NCI-H748 (cell line): ENCODE measurements around the gene PPP2R5C.

Source experiments
- DNase-seq: peaks from one replicate; lab custom pipeline; 2025; ENCODE audit not compliant: unreplicated experiment; lab: John Stamatoyannopoulos, UW

Gene PPP2R5C

GRCh38 chr14:101882141-101882935, 120.8 kb downstream of the PPP2R5C start:
- no peak for DNase-seq

GRCh38 chr14:101884089-101884933, 122.8 kb downstream of the PPP2R5C start:
- DNase-seq, result no peak

GRCh38 chr14:101884934-101885576, 123.5 kb downstream of the PPP2R5C start:
- no peak for DNase-seq

GRCh38 chr14:101887219-101887618, 125.7 kb downstream of the PPP2R5C start:
- no peak for DNase-seq

- DNase-seq, result no peak
Observed at GRCh38 chr14:101888182-101888581, 126.7 kb downstream of the PPP2R5C start.

- DNase-seq, result no peak
Observed at GRCh38 chr14:101889366-101889765, 127.9 kb downstream of the PPP2R5C start.

GRCh38 chr14:101889898-101890297, 128.4 kb downstream of the PPP2R5C start:
- no peak for DNase-seq

GRCh38 chr14:101891471-101891870, 130.0 kb downstream of the PPP2R5C start:
- DNase-seq, result no peak

GRCh38 chr14:101893759-101894158, 132.2 kb downstream of the PPP2R5C start:
- no peak for DNase-seq

- DNase-seq, result no peak
Observed at GRCh38 chr14:101894365-101895081, 133.0 kb downstream of the PPP2R5C start.

GRCh38 chr14:101895256-101895655, 133.7 kb downstream of the PPP2R5C start:
- DNase-seq, result no peak

GRCh38 chr14:101897326-101897725, 135.8 kb downstream of the PPP2R5C start:
- no peak for DNase-seq

- no peak for DNase-seq
Observed at GRCh38 chr14:101898416-101898815, 136.9 kb downstream of the PPP2R5C start.

- DNase-seq, result no peak
Observed at GRCh38 chr14:101899263-101899662, 137.8 kb downstream of the PPP2R5C start.

- DNase-seq, result no peak
Observed at GRCh38 chr14:101900253-101900652, 138.7 kb downstream of the PPP2R5C start.

- no peak for DNase-seq
Observed at GRCh38 chr14:101903111-101903561, 141.6 kb downstream of the PPP2R5C start.

GRCh38 chr14:101905614-101906013, 144.1 kb downstream of the PPP2R5C start:
- no peak for DNase-seq

- DNase-seq, result no peak
Observed at GRCh38 chr14:101906645-101907044, 145.1 kb downstream of the PPP2R5C start.

GRCh38 chr14:101907619-101908018, 146.1 kb downstream of the PPP2R5C start:
- DNase-seq, result no peak

- no peak for DNase-seq
Observed at GRCh38 chr14:101908795-101909194, 147.3 kb downstream of the PPP2R5C start.
